Measurements from ENCODE around the gene RPS6KA2. TPM values are rescaled to one million over a fixed set of nuclear protein-coding genes. Genes with fewer than 3 reads are reported as not detected.
"Not testable (repeated sequence)": the region's sequence is repeated elsewhere in the genome, so short reads cannot be mapped to it uniquely, and the experiment has no call there.

RPS6KA2 gene
- total RNA-seq, 1 experiment from 2014 or later = 4.1 TPM

GRCh38 chr6:166365806-166366205 lies 261.2 kb downstream of the RPS6KA2 start:
- no peak for ATAC-seq
- POLR2A ChIA-PET = no interaction called here
- intact Hi-C loops (cut with micrococcal nuclease; ENCODE audit: unreplicated experiment) = no loop called here
- DNase-seq (ENCODE audit: low read depth, low spot score) = no peak
- no peaks in the 10 kb centered on the region for H3K36me3 ChIP-seq (ENCODE audit: control insufficient read depth, insufficient read depth, low read length)
- no peaks in the 10 kb centered on the region for H3K9me3 ChIP-seq (ENCODE audit: control insufficient read depth, insufficient read depth, low read depth, low read length)
- TF ChIP-seq TCF7L2 (IDR thresholded peaks at IDR 0.05; ENCODE audit: low read depth, low read length) (no peak), REST (IDR thresholded peaks at IDR 0.05; ENCODE audit: insufficient read depth in 1 of 2, low read depth in 2 of 2, low read length in 1 of 2) (no peak), SIN3A (IDR thresholded peaks at IDR 0.05; ENCODE audit: borderline replicate concordance, insufficient read depth, low read depth, low read length) (no peak), POLR2AphosphoS5 (IDR thresholded peaks at IDR 0.05; ENCODE audit: low read depth, low read length) (no peak), CTCF (IDR thresholded peaks at IDR 0.05) (no peak)
- CTCF ChIA-PET = no interaction called here
- no peak overlapping the region for H3K4me3 ChIP-seq (ENCODE audit: low read depth in 2 of 2, low read length in 2 of 2)
- no TSS peak for BruUV-seq (replicated peaks)
- no peak overlapping the region for H3K27ac ChIP-seq (ENCODE audit: low read length)
- H3K27me3 ChIP-seq (ENCODE audit: control insufficient read depth, insufficient read depth, low read length) = no peaks in the 10 kb centered on the region
- in situ Hi-C loops (cut with HindIII; ENCODE audit: low pct_unique_long_range_greater_than_20kb, low sequenced_read_pairs) = no loop called here
- H3K4me1 ChIP-seq (ENCODE audit: control insufficient read depth, insufficient read depth, low read length) = no peaks in the 10 kb centered on the region

GRCh38 chr6:166365221-166365620 lies 261.8 kb downstream of the RPS6KA2 start:
- Histone ChIP-seq H3K27me3 (ENCODE audit: control insufficient read depth, insufficient read depth, low read length) (no peaks in the 10 kb centered on the region), H3K27ac (ENCODE audit: low read length) (no peak overlapping the region), H3K4me3 (ENCODE audit: low read depth in 2 of 2, low read length in 2 of 2) (no peak overlapping the region), H3K4me1 (ENCODE audit: control insufficient read depth, insufficient read depth, low read length) (no peaks in the 10 kb centered on the region), H3K9me3 (ENCODE audit: control insufficient read depth, insufficient read depth, low read depth, low read length) (no peaks in the 10 kb centered on the region), H3K36me3 (ENCODE audit: control insufficient read depth, insufficient read depth, low read length) (no peaks in the 10 kb centered on the region)
- no peak for ATAC-seq
- no peak for DNase-seq (ENCODE audit: low read depth, low spot score)
- TF ChIP-seq TCF7L2 (IDR thresholded peaks at IDR 0.05; ENCODE audit: low read depth, low read length) = no peak
- ChIA-PET POLR2A (interaction anchor here (0.6 kb wide), 1 partner anchor 104 kb away, joined by 4 read pairs; no protein-coding TSS in a partner anchor), CTCF (no interaction called here)
- in situ Hi-C loops (cut with HindIII; ENCODE audit: low pct_unique_long_range_greater_than_20kb, low sequenced_read_pairs) (no loop called here), intact Hi-C loops (cut with micrococcal nuclease; ENCODE audit: unreplicated experiment) (no loop called here)
- no TSS peak for BruUV-seq (replicated peaks)

GRCh38 chr6:166364456-166364855 lies 262.6 kb downstream of the RPS6KA2 start:
- POLR2A ChIA-PET = no interaction called here
- H3K4me3 ChIP-seq (ENCODE audit: low read depth in 2 of 2, low read length in 2 of 2) = no peak overlapping the region
- no peak for ATAC-seq
- BruUV-seq (replicated peaks) = no TSS peak
- in situ Hi-C loops (cut with HindIII; ENCODE audit: low pct_unique_long_range_greater_than_20kb, low sequenced_read_pairs) (no loop called here), intact Hi-C loops (cut with micrococcal nuclease; ENCODE audit: unreplicated experiment) (no loop called here)
- no peaks in the 10 kb centered on the region for H3K27me3 ChIP-seq (ENCODE audit: control insufficient read depth, insufficient read depth, low read length)
- CTCF ChIA-PET = no interaction called here
- H3K27ac ChIP-seq (ENCODE audit: low read length) = no peak overlapping the region
- H3K36me3 ChIP-seq (ENCODE audit: control insufficient read depth, insufficient read depth, low read length) = no peaks in the 10 kb centered on the region
- no peak for TF ChIP-seq TCF7L2 (IDR thresholded peaks at IDR 0.05; ENCODE audit: low read depth, low read length)
- no peak for TF ChIP-seq REST (IDR thresholded peaks at IDR 0.05; ENCODE audit: insufficient read depth in 1 of 2, low read depth in 2 of 2, low read length in 1 of 2)
- no peak for TF ChIP-seq SIN3A (IDR thresholded peaks at IDR 0.05; ENCODE audit: borderline replicate concordance, insufficient read depth, low read depth, low read length)
- no peak for TF ChIP-seq CTCF (IDR thresholded peaks at IDR 0.05)
- no peak for TF ChIP-seq POLR2AphosphoS5 (IDR thresholded peaks at IDR 0.05; ENCODE audit: low read depth, low read length)
- no peak for DNase-seq (ENCODE audit: low read depth, low spot score)
- H3K9me3 ChIP-seq (ENCODE audit: control insufficient read depth, insufficient read depth, low read depth, low read length) = no peaks in the 10 kb centered on the region
- no peaks in the 10 kb centered on the region for H3K4me1 ChIP-seq (ENCODE audit: control insufficient read depth, insufficient read depth, low read length)

- POLR2A ChIA-PET; H3K9me3 ChIP-seq (ENCODE audit: control insufficient read depth, insufficient read depth, low read depth, low read length); BruUV-seq (replicated peaks); in situ Hi-C loops (cut with HindIII; ENCODE audit: low pct_unique_long_range_greater_than_20kb, low sequenced_read_pairs); H3K4me3 ChIP-seq (ENCODE audit: low read depth in 2 of 2, low read length in 2 of 2); CTCF ChIA-PET; DNase-seq (ENCODE audit: low read depth, low spot score); intact Hi-C loops (cut with micrococcal nuclease; ENCODE audit: unreplicated experiment); H3K36me3 ChIP-seq (ENCODE audit: control insufficient read depth, insufficient read depth, low read length); H3K4me1 ChIP-seq (ENCODE audit: control insufficient read depth, insufficient read depth, low read length); H3K27ac ChIP-seq (ENCODE audit: low read length); H3K27me3 ChIP-seq (ENCODE audit: control insufficient read depth, insufficient read depth, low read length); ATAC-seq: not testable (repeated sequence)
Measured at GRCh38 chr6:166362427-166362826, 264.6 kb downstream of the RPS6KA2 start.

Measured in Panc1 (cell line).